Right kidney (tissue), 1 donor: Measurements from ENCODE around the gene PRKCA.

Source experiments
- DNase-seq: peaks from one replicate; pipeline ENCODE4 v3.0.0-alpha.2; 2016

The PRKCA gene

DNA sequence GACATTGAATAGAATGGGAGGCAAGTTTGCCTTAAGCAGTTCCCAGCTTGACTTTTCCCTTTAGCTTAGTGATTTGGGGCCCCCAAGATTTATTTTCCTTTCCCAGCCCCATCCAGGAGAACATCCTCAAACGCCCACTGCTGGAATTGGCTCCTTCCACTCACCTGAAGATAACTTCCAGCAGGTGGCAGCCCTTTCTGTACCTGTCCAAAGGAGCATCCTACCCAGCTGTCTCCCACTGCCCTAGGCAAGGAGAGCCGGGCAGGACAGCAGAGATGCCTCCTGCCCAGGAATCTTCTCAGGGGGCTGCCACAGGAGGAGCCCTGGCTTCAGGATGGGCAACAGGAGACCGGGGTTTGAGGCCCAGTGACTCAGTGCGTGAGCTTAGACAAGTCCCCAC, 538.9 kb downstream of the PRKCA start:
- DNase-seq = no peak

DNA sequence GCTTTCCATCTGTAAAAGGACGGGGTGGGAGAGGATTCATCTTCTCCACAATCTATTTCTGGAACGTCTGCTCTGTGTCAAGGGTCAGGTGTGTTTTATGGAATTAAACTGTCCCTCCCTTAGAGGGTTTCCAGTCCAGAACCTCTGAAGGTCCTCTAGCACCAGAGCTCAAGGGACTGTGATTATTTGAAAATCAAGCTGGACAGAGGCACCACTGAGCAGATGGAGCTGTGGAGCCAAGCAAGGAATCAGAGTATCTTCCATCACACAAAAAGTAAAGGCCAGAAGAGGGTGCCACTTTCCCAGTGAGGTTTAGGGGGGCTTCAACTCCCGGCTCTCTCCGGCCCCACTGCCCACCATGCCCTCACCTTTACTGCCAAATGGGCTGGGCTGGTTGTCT, 539.3 kb downstream of the PRKCA start:
- no peak for DNase-seq

DNA sequence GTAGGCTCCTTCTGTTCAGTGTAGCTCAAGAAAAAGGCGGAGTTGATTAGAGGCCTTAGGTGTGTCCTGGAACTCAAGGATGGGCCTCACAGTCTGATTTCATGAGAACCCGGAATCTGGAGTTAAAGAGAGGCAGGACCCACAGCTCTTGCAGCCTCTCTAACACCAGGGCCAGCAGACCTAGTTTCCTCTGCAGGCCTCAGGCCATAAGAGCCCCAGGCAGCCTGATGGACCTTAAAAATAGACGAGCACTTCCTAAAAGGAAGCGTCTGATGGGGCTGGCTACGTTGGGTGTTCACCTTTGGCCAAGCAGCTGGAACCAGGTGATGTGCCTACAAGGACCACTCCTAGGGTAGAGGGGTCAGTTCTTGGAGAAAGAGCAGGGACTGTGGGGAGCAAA, 540.1 kb downstream of the PRKCA start:
- no peak for DNase-seq

DNA sequence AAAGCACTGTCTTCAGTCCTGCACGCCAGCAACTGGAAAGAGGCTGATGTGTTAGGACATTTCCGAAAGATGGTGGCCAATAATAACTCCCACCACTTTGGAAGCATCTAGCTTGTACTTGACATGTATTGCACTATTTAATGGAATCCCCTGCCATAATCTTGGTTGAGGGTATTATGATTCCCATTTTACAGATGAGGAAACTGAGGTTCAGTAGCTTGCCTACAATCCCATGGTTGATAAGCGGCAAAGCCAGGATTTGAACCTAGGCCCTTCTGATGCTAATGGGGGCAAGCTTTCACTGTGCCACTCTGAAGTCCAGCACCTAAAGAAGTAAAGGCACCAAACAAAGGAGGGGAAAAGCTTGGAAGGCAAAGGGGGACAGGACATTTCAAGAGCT, 540.5 kb downstream of the PRKCA start:
- no peak for DNase-seq

DNA sequence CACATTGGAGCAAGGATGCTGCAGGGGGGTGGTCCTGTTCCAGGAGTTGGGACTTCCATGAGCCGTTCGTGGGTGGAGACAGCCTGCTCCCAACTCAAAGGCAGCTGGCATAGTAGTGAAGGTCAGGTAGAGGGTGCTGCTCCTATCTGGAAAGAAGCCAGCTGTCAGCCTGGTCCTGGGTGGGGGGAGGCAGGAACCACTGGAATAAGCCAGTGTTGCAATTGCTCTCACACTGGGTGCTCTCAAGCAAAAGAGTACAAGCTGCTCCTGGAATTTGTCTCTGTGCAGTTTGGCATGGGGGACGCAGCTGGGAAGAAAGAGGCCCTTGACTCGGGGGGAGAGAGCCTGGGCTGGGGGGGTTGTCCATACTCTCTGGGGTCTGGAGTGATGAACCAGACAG, 541.2 kb downstream of the PRKCA start:
- no peak for DNase-seq

DNA sequence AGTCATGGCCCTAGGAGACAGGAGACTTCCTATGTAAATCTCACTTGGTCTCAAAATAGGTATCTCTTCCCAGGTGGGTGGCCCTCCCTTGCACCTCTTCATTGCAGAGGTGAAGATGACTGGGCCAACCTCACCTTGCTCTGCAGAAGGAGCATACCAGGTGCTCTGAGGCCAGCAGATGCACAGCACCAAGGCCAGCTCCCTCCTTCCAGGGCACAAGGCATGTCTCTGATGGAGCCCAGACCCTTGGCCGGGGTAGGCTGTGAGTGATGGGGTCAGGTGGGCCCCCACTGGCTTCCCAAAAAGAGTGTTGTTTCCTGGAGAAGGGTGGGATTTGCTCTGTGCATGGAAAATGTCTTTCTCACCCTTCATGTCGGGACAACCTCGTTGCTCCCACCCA, 545.3 kb downstream of the PRKCA start:
- DNase-seq = no peak

DNA sequence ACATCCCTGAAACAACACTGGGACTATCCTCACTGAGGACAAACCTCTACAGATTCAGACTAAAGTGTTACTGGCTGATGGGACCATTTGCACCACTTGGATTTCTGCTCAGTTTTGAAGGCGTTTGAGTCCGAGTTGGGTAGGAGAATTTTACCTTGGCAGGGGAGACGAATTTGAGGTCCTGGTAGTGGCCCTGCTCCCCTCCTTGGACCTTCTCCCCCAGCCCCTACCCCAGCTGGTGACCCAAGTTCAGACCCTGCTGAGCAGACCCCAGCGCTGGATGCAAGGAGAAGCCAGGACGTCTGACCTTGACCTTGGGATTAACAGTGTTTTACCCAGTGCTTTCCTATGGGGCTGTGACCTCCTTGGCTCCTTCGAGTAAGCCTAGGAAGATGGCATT, 546.1 kb downstream of the PRKCA start:
- DNase-seq = no peak

DNA sequence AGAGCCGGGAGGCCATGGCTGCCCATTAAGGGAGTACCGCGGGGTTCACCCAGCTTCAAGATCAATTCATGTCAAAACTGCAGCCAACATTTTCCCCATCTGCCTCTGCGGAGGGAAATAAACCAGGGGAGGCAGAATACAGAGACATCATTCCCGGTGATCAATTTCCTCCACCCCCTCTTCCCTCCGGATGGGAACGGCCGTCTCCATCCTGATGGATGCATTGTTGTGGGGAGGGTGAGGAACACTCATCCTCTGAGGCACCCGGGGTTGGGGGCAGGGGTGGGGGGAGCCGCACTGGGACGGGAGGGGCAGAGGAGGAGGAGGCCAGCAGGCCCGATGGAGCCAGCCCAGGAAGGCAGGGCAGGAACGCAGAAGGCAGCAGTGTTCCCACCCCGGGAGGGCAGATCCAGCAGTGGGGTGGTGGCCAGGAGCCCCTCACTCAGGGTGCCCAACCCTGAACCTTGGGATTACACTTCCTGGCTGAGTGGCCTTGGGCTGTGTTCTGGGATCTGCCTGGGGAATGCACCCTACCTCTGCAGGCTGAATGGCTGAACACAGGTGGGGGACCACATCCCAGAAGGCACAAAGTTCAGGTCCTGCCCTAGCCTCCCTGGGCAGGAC, 546.7 kb downstream of the PRKCA start:
- no peak for DNase-seq

DNA sequence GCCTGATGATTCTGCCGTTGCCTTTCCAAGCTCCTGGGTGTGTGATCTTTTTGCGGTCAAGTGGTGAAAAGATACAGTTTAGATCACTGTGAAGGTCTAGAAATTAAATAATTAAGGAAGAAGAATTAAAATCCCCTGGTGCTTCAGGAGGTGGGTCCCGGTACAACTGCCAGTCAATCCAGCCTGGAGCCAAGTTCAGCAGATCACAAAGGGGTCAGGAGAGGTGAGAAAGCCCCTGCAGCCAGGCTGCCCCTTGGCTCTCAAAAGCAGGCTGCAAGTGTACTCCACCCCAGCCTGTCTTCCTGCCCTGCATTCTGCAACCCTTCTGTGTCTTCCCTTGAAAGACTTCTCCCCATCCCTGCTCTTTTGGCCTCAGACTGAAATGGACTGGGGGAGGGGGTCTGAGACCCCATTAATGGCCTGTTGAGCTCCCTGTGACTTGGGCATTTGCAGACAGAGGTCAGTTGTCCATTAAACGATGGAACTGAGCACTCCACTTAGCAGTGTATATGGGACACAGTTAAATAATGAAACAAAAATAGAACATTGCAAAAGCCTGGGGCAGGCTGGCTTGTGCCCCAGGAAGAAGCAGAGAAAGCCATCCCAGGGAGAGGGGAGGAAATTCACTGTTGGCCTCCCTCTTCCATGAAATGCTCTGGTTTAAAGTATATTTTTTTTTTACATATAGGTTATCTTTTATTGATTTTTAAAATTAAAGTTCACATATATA, 547.6 kb downstream of the PRKCA start:
- DNase-seq = no peak

DNA sequence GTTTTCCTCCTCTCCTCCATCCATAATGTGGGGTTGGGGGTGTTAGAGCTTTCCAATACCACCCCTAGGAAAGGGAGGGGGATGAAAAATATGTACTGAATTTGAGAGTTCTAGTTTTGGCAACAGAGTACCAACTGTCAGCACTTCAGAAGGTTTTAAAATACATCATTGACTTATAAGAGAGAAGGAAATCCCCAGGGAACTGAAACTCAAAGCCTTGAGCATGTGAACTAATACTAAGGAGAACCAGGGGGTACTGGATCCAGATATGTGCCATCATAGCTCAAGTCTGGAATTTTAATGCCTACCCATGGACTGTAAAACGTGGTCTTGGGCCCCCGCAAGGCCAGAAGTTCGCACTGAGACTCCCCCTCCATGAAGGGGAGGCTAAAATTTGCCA, 548.3 kb downstream of the PRKCA start:
- DNase-seq = no peak

DNA sequence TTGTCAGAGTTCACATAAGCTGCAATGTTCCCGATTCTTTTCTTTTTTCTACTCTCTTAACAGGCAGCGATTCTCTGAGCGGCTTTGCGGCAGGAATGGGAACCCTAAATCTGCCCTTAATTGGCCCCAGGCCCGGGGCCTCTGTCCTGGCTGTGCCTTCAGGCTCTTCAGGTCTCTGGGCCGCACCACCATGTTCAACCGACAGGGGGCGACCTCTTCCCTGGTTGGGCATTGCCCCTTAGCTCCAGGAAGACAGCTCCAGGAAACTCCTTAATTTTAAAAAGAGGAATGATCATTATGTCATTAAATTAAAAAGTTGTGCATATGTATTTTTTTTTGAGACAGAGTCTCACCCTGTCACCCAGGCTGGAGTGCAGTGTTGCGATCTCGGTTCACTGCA, 552.8 kb downstream of the PRKCA start:
- no peak for DNase-seq

DNA sequence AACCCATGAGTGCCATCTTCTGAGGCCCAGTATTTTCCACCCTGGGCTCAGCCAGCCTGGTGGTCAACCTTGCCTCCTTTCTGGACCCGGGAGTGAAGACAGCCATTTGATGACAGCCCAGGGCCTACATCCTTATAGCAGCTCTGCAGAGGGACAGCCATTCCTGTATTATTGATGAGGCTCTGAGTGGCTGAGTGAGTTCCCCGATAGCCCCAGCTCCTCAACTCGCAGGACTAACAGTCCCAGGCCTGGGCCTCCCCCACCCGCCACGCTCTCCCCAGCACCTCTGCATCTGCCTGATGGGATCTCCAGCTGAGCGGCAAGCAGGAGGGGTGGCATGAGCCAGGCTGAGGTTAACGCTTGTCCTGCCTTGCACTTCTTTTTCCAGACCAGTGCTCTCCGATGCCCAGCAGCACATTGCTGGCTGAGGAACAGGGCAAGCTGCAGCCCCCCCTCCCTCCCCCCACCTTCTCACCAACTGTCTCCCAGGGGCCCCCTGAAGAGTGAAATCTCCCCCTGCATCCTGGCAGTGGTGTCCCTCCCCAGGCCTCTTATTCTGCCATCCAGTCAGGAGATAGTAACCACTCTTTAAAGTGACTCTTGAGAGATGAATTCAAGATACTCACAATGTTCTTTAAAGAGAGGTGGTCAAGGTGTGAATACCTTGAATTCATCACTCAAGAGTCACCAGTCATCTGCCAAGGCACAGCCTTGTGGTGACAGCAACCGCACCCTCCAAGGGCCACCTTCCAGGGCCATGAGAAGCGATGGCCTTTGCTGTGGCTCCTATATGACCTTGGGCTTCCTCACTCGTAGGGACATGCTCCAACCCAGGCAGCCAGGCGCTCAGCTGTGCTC, 556.0 kb downstream of the PRKCA start:
- no peak for DNase-seq

DNA sequence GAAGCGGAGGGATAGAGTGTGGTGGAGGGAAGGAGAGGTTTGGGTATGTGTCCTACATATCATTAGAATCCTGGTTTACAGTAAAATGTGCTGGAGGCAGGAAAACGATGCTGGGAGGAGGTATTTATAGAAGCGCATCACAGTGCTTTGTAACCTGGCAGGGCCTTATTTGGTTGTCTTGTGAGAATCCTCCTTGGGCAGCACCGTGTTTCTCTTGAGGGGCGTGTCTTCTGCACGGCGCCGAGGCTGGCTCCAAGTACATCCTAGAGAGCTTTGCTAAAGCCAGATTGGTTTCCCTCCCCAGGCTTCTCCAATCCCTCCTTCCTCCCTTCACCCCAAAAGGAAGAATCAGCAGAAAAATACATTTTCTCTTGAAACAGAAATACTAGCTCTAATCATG, 556.9 kb downstream of the PRKCA start:
- DNase-seq = no peak

DNA sequence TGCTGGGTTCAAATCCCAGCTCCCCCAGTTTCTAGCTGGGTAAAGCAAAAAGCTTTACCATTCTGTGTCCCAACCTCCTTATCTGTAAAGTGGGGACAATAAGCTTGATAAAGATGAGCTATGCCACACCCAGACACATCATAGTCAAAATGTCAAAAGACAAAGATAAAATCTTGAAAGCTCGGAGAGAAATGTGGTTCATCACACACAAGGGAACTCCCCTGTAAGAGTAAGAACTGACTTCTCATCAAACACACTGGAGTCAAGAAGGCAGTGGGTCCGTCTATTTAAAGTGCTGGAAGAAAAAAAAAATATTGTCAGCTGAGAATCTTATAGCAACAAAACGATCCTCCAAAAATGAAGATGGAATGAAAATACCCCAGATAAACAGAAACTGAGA, 557.8 kb downstream of the PRKCA start:
- DNase-seq = no peak
